GM18502 (cell line): Measurements from ENCODE around the gene WTAP.
"Not testable (repeated sequence)": the region's sequence is repeated elsewhere in the genome, so short reads cannot be mapped to it uniquely, and the experiment has no call there.

Experiments used
- ATAC-seq: cut with Tn5 transposase; IDR thresholded peaks from one replicate; pipeline ENCODE4 v1.9.1; 2021; ENCODE audit warnings: mild to moderate bottlenecking; ENCODE audit not compliant: unreplicated experiment, poor library complexity

Gene WTAP

GRCh38 chr6:159790956-159791598 is 63.8 kb downstream of the WTAP start:
- ATAC-seq: no peak

- not testable (repeated sequence) for ATAC-seq
Measured at GRCh38 chr6:159794976-159795375, 67.7 kb downstream of the WTAP start.

GRCh38 chr6:159797554-159797953 is 70.2 kb downstream of the WTAP start:
- no peak for ATAC-seq

- ATAC-seq: no peak
Measured at GRCh38 chr6:159800141-159800865, 73.0 kb downstream of the WTAP start, which contains the start of gene PNLDC1. PNLDC1 (plus strand) TSS chr6:159800276; CDS start chr6:159800308, 32 bp downstream.

GRCh38 chr6:159801935-159802334 is 74.6 kb downstream of the WTAP start:
- ATAC-seq: no peak

- no peak for ATAC-seq
Measured at GRCh38 chr6:159804504-159804903, 77.2 kb downstream of the WTAP start.

GRCh38 chr6:159805440-159806020 is 78.2 kb downstream of the WTAP start:
- no peak for ATAC-seq
